ENCODE data around the gene GSTK1. TPM values are rescaled to one million over a fixed set of nuclear protein-coding genes. Genes with fewer than 3 reads are reported as not detected.
A peak's percentile ranks its signal among the peaks of the same experiment; 100 is the strongest.
"Not testable (repeated sequence)": the region's sequence is repeated elsewhere in the genome, so short reads cannot be mapped to it uniquely, and the experiment has no call there.

Gene GSTK1
- total RNA-seq, 5 donors from 2014 or later (not counting 1 experiment from before 2014, with no cell fraction given) = 347 to 524 (median 406) TPM

- POLR2A ChIA-PET = no interaction called here
- H3K36me3 ChIP-seq (ENCODE audit: control insufficient read depth in 2 of 2, extremely low read depth in 1 of 2, insufficient read depth in 1 of 2, low read length in 1 of 2) = no peaks in the 10 kb centered on the region
Measured at GRCh38 chr7:143256932-143257331, 6.3 kb upstream of the GSTK1 start.

GRCh38 chr7:143257501-143257900 is 5.7 kb upstream of the GSTK1 start:
- no peak overlapping the region for H3K4me3 Mint-ChIP-seq
- Histone ChIP-seq H3K4me1 (ENCODE audit: control insufficient read depth in 1 of 2, extremely low read depth in 1 of 2, insufficient read depth in 2 of 2, low read length in 2 of 2) (peaks cover 10 to 36% of the 10 kb centered on the region in 2 experiments), H3K9me3 (peaks cover 3% of the 10 kb centered on the region), H3K4me3 (ENCODE audit: control insufficient read depth in 1 of 2, extremely low read depth in 1 of 2, low read length in 1 of 2) (no peak overlapping the region), H3K27me3 (replicated peaks in 1 of 2; ENCODE audit: control insufficient read depth in 2 of 2, extremely low read depth in 1 of 2, insufficient read depth in 2 of 2, low read length in 1 of 2) (no peaks in the 10 kb centered on the region), H3K36me3 (ENCODE audit: control insufficient read depth in 2 of 2, extremely low read depth in 1 of 2, insufficient read depth in 1 of 2, low read length in 1 of 2) (no peaks in the 10 kb centered on the region), H3K27ac (ENCODE audit: low read length) (no peak overlapping the region)
- H3K4me1 Mint-ChIP-seq = peaks cover 76 to 79% (median 78%) of the 10 kb centered on the region in 3 donors
- ChIA-PET POLR2A (interaction anchor here in 1 of 2 donors (0.6 kb wide), 2 partner anchors 36 to 897 kb away, joined by 3 read pairs; no protein-coding TSS in a partner anchor), CTCF (interaction anchor here (0.5 to 2.2 kb wide), 5 partner anchors 15 to 50 kb away, joined by 3 to 14 read pairs (median 3); no protein-coding TSS in a partner anchor)
- H3K27ac Mint-ChIP-seq = peak overlapping the region; percentile 96 to 98
- ATAC-seq (replicated peaks in 1 of 4) (no peak), DNase-seq (no peak)
- peaks cover 1 to 12% (median 3%) of the 10 kb centered on the region in 3 donors for H3K9me3 Mint-ChIP-seq
- no peaks in the 10 kb centered on the region for H3K27me3 Mint-ChIP-seq
- peaks cover 12% of the 10 kb centered on the region for H3K36me3 Mint-ChIP-seq
- no CpG with 5 or more reads among the region's 5 CpGs for WGBS (ENCODE audit: insufficient coverage)

More at GRCh38 chr7:143256932-143257331, 6.3 kb upstream of the GSTK1 start:
- peaks cover 3% of the 10 kb centered on the region for H3K9me3 ChIP-seq
- H3K4me3 Mint-ChIP-seq = peak overlapping the region in 1 of 3 donors; percentile 9
- peaks cover 14% of the 10 kb centered on the region for H3K36me3 Mint-ChIP-seq
- H3K4me3 ChIP-seq (ENCODE audit: control insufficient read depth in 1 of 2, extremely low read depth in 1 of 2, low read length in 1 of 2) = no peak overlapping the region
- CTCF ChIA-PET = interaction anchor here (0.7 to 2.6 kb wide), 2 partner anchors 12 to 16 kb away, joined by 3 to 8 read pairs; no protein-coding TSS in a partner anchor
- peaks cover 4 to 18% (median 7%) of the 10 kb centered on the region in 3 donors for H3K9me3 Mint-ChIP-seq
- ATAC-seq (replicated peaks in 1 of 4) = no peak
- H3K4me1 ChIP-seq (ENCODE audit: control insufficient read depth in 1 of 2, extremely low read depth in 1 of 2, insufficient read depth in 2 of 2, low read length in 2 of 2) = peaks cover 11 to 33% of the 10 kb centered on the region in 2 experiments
- WGBS (ENCODE audit: insufficient coverage) = 100% methylated on average over 1 of the region's 4 CpGs
- peaks cover 79 to 80% (median 79%) of the 10 kb centered on the region in 3 donors for H3K4me1 Mint-ChIP-seq
- peak overlapping the region; percentile 78 to 88 for H3K27ac Mint-ChIP-seq
- H3K27ac ChIP-seq (ENCODE audit: low read length) = peak overlapping the region; percentile 4
- no peak for DNase-seq
- H3K27me3 Mint-ChIP-seq = no peaks in the 10 kb centered on the region
- H3K27me3 ChIP-seq (replicated peaks in 1 of 2; ENCODE audit: control insufficient read depth in 2 of 2, extremely low read depth in 1 of 2, insufficient read depth in 2 of 2, low read length in 1 of 2) = no peaks in the 10 kb centered on the region

- peak overlapping the region; percentile 96 to 98 for H3K27ac Mint-ChIP-seq
- H3K4me1 Mint-ChIP-seq = peaks cover 70 to 78% (median 72%) of the 10 kb centered on the region in 3 donors
- peak overlapping the region; percentile 50 to 80 (median 67) for H3K4me3 Mint-ChIP-seq
- ChIA-PET CTCF (interaction anchor here (0.7 to 2.2 kb wide), 10 partner anchors 10 to 121 kb away, joined by 3 to 14 read pairs (median 4); partner anchors contain the start of gene CASP2 (in 1 of the 2)), POLR2A (interaction anchor here in 1 of 2 donors (0.7 kb wide), 2 partner anchors 14 to 37 kb away, joined by 3 to 4 read pairs; no protein-coding TSS in a partner anchor)
- no peaks in the 10 kb centered on the region for H3K27me3 Mint-ChIP-seq
- peaks cover 7 to 34% of the 10 kb centered on the region in 2 experiments for H3K4me1 ChIP-seq (ENCODE audit: control insufficient read depth in 1 of 2, extremely low read depth in 1 of 2, insufficient read depth in 2 of 2, low read length in 2 of 2)
- 0% methylated on average over 1 of the region's 2 CpGs for WGBS (ENCODE audit: insufficient coverage)
- H3K9me3 ChIP-seq = no peaks in the 10 kb centered on the region
- H3K36me3 ChIP-seq (ENCODE audit: control insufficient read depth in 2 of 2, extremely low read depth in 1 of 2, insufficient read depth in 1 of 2, low read length in 1 of 2) = no peaks in the 10 kb centered on the region
- H3K27ac ChIP-seq (ENCODE audit: low read length) = peak overlapping the region; percentile 69
- DNase-seq (peak in 1 of 35 experiments; percentile 34), ATAC-seq (replicated peaks in 1 of 4) (peak; percentile 17 to 29 (median 21))
- H3K36me3 Mint-ChIP-seq = peaks cover 10% of the 10 kb centered on the region
- H3K4me3 ChIP-seq (ENCODE audit: control insufficient read depth in 1 of 2, extremely low read depth in 1 of 2, low read length in 1 of 2) = peak overlapping the region in 1 of 2 donors; percentile 16
- peaks cover 0 to 6% (median 0%) of the 10 kb centered on the region in 3 donors for H3K9me3 Mint-ChIP-seq
- no peaks in the 10 kb centered on the region for H3K27me3 ChIP-seq (replicated peaks in 1 of 2; ENCODE audit: control insufficient read depth in 2 of 2, extremely low read depth in 1 of 2, insufficient read depth in 2 of 2, low read length in 1 of 2)
Measured at GRCh38 chr7:143258831-143259230, 4.4 kb upstream of the GSTK1 start.

- Mint-ChIP-seq H3K4me3 (peak overlapping the region in 1 of 3 donors; percentile 24), H3K4me1 (peaks cover 70 to 80% (median 75%) of the 10 kb centered on the region in 3 donors), H3K9me3 (no peaks in the 10 kb centered on the region), H3K27me3 (no peaks in the 10 kb centered on the region), H3K36me3 (peaks cover 10% of the 10 kb centered on the region), H3K27ac (peak overlapping the region; percentile 96 to 98)
- ChIA-PET CTCF (interaction anchor here (0.6 to 1.5 kb wide), 3 partner anchors 19 to 155 kb away, joined by 3 to 8 read pairs (median 5); no protein-coding TSS in a partner anchor), POLR2A (interaction anchor here in 1 of 2 donors (0.6 kb wide), 1 partner anchor 452 kb away, joined by 3 read pairs; no protein-coding TSS in a partner anchor)
- Histone ChIP-seq H3K4me1 (ENCODE audit: control insufficient read depth in 1 of 2, extremely low read depth in 1 of 2, insufficient read depth in 2 of 2, low read length in 2 of 2) (peaks cover 17 to 44% of the 10 kb centered on the region in 2 experiments), H3K9me3 (no peaks in the 10 kb centered on the region), H3K4me3 (ENCODE audit: control insufficient read depth in 1 of 2, extremely low read depth in 1 of 2, low read length in 1 of 2) (no peak overlapping the region), H3K27ac (ENCODE audit: low read length) (no peak overlapping the region), H3K27me3 (replicated peaks in 1 of 2; ENCODE audit: control insufficient read depth in 2 of 2, extremely low read depth in 1 of 2, insufficient read depth in 2 of 2, low read length in 1 of 2) (no peaks in the 10 kb centered on the region), H3K36me3 (ENCODE audit: control insufficient read depth in 2 of 2, extremely low read depth in 1 of 2, insufficient read depth in 1 of 2, low read length in 1 of 2) (no peaks in the 10 kb centered on the region)
- ATAC-seq (replicated peaks in 1 of 4) (no peak), DNase-seq (no peak)
- 100% methylated on average over 1 of the region's 2 CpGs for WGBS (ENCODE audit: insufficient coverage)
Measured at GRCh38 chr7:143259765-143260164, 3.5 kb upstream of the GSTK1 start.

- CTCF ChIA-PET = no interaction called here
- POLR2A ChIA-PET = no interaction called here
- H3K27ac ChIP-seq (ENCODE audit: low read length) = peak overlapping the region; percentile 77
- no CpG with 5 or more reads among the region's 1 CpG for WGBS (ENCODE audit: insufficient coverage)
- ATAC-seq (replicated peaks in 1 of 4) = no peak
- H3K4me1 ChIP-seq (ENCODE audit: control insufficient read depth in 1 of 2, extremely low read depth in 1 of 2, insufficient read depth in 2 of 2, low read length in 2 of 2) = peaks cover 11 to 37% of the 10 kb centered on the region in 2 experiments
- Mint-ChIP-seq H3K4me1 (peaks cover 71 to 75% (median 72%) of the 10 kb centered on the region in 3 donors), H3K4me3 (peak overlapping the region; percentile 95 to 99 (median 96)), H3K9me3 (no peaks in the 10 kb centered on the region), H3K27ac (peak overlapping the region; percentile 95 to 97), H3K36me3 (peaks cover 19% of the 10 kb centered on the region), H3K27me3 (no peaks in the 10 kb centered on the region)
- no peaks in the 10 kb centered on the region for H3K27me3 ChIP-seq (replicated peaks in 1 of 2; ENCODE audit: control insufficient read depth in 2 of 2, extremely low read depth in 1 of 2, insufficient read depth in 2 of 2, low read length in 1 of 2)
- no peaks in the 10 kb centered on the region for H3K9me3 ChIP-seq
- peaks cover 0 to 12% of the 10 kb centered on the region in 2 donors for H3K36me3 ChIP-seq (ENCODE audit: control insufficient read depth in 2 of 2, extremely low read depth in 1 of 2, insufficient read depth in 1 of 2, low read length in 1 of 2)
- no peak overlapping the region for H3K4me3 ChIP-seq (ENCODE audit: control insufficient read depth in 1 of 2, extremely low read depth in 1 of 2, low read length in 1 of 2)
- no peak for DNase-seq
Measured at GRCh38 chr7:143261901-143262300, 1.3 kb upstream of the GSTK1 start.

GRCh38 chr7:143264196-143264568 is 941 bp downstream of the GSTK1 start:
- POLR2A ChIA-PET; H3K27me3 Mint-ChIP-seq; H3K9me3 Mint-ChIP-seq; H3K27me3 ChIP-seq (replicated peaks in 1 of 2; ENCODE audit: control insufficient read depth in 2 of 2, extremely low read depth in 1 of 2, insufficient read depth in 2 of 2, low read length in 1 of 2); H3K9me3 ChIP-seq; ATAC-seq (replicated peaks in 1 of 4); DNase-seq: not testable (repeated sequence)
- peak overlapping the region; percentile 95 to 99 (median 96) for H3K4me3 Mint-ChIP-seq
- Histone ChIP-seq H3K4me1 (ENCODE audit: control insufficient read depth in 1 of 2, extremely low read depth in 1 of 2, insufficient read depth in 2 of 2, low read length in 2 of 2) (peaks cover 11 to 30% of the 10 kb centered on the region in 2 experiments), H3K36me3 (ENCODE audit: control insufficient read depth in 2 of 2, extremely low read depth in 1 of 2, insufficient read depth in 1 of 2, low read length in 1 of 2) (peaks cover 0 to 34% of the 10 kb centered on the region in 2 donors), H3K27ac (ENCODE audit: low read length) (peak overlapping the region; percentile 77), H3K4me3 (ENCODE audit: control insufficient read depth in 1 of 2, extremely low read depth in 1 of 2, low read length in 1 of 2) (peak overlapping the region; percentile 84 to 98)
- CTCF ChIA-PET = interaction anchor here (0.7 to 1.7 kb wide), 7 partner anchors 15 to 37 kb away, joined by 3 to 15 read pairs (median 5); no protein-coding TSS in a partner anchor
- 39% methylated on average over 8 of the region's 15 CpGs for WGBS (ENCODE audit: insufficient coverage)
- peaks cover 36% of the 10 kb centered on the region for H3K36me3 Mint-ChIP-seq
- peaks cover 60 to 75% (median 61%) of the 10 kb centered on the region in 3 donors for H3K4me1 Mint-ChIP-seq
- H3K27ac Mint-ChIP-seq = peak overlapping the region; percentile 95 to 97

All from T-cell (primary cell).